H1 (cell line): ENCODE results near the gene KCNH1. TPM values are rescaled to one million over a fixed set of nuclear protein-coding genes. Genes with fewer than 3 reads are reported as not detected.

Experiments used
- CHD1 ChIP-seq: IDR thresholded peaks from 2 replicates; pipeline ENCODE4 v1.6.1; 2012; ENCODE audit warnings: low read depth, low read length, improper control_type of control experiment
- JUN ChIP-seq: IDR thresholded peaks from 2 replicates; pipeline ENCODE4 v1.6.1; 2011; ENCODE audit warnings: low read depth, mild to moderate bottlenecking, improper control_type of control experiment, low read length
- KDM1A ChIP-seq: fragments of 200-600, 300-600 bp; sonication (generic); IDR thresholded peaks from 2 replicates; pipeline ENCODE4 v1.7.1; 2016; ENCODE audit warnings: mild to moderate bottlenecking, low read length, borderline replicate concordance
- RAD21 ChIP-seq, 2 experiments: IDR thresholded peaks in 1 of 2; conservative IDR thresholded peaks in 1 of 2; 2 replicates each; pipeline ENCODE4 v1.6.1; 2011; ENCODE audit warnings: low read depth in 2 of 2, low read length in 2 of 2, improper control_type of control experiment in 1 of 2, inconsistent platforms in 1 of 2, mild to moderate bottlenecking in 1 of 2, moderate library complexity in 1 of 2
- SAP30 ChIP-seq: fragments of 300-600 bp; sonication (generic); IDR thresholded peaks from 2 replicates; pipeline ENCODE4 v1.7.1; 2012; ENCODE audit warnings: low read length, moderate library complexity, mild to moderate bottlenecking, inconsistent platforms; ENCODE audit not compliant: insufficient read depth, insufficient replicate concordance
- TAF7 ChIP-seq: optimal IDR thresholded peaks from 2 replicates; pipeline ENCODE3; 2011; ENCODE audit warnings: low read depth, mild to moderate bottlenecking, inconsistent platforms, low read length, moderate library complexity, borderline replicate concordance
- polyA plus RNA-seq, 7 experiments: library from polyadenylated mRNA; depleted of rRNA in 3 of 7; stranded (reverse) in 5 of 7; unstranded in 2 of 7; fragments of >200 nt in 5 of 7; fragments of 200-250 nt in 2 of 7; gene quantifications; 1 replicate in 5 of 7; 2 replicates in 1 of 7; 4 replicates in 1 of 7; pipeline versions ENCODE4 v1.2.1 to v1.2.3, GENCODE V29; 2011 to 2013; ENCODE audit warnings: missing spikeins in 2 of 7, mixed read lengths in 2 of 7
- total RNA-seq: library from RNA; stranded (reverse); fragmentation: NEBNext Ultra II Directional; extraction: Animal tissue kit (Norgen Biotek cat#: 25700); gene quantifications from 2 replicates; pipeline ENCODE4 v1.2.1, GENCODE V29; 2021

Gene KCNH1
- total and polyA plus RNA-seq, 2 of the 8 experiments (the other 6 are each of a cell fraction or from before 2014, with no cell fraction given): 0.27 to 0.34 TPM

DNA sequence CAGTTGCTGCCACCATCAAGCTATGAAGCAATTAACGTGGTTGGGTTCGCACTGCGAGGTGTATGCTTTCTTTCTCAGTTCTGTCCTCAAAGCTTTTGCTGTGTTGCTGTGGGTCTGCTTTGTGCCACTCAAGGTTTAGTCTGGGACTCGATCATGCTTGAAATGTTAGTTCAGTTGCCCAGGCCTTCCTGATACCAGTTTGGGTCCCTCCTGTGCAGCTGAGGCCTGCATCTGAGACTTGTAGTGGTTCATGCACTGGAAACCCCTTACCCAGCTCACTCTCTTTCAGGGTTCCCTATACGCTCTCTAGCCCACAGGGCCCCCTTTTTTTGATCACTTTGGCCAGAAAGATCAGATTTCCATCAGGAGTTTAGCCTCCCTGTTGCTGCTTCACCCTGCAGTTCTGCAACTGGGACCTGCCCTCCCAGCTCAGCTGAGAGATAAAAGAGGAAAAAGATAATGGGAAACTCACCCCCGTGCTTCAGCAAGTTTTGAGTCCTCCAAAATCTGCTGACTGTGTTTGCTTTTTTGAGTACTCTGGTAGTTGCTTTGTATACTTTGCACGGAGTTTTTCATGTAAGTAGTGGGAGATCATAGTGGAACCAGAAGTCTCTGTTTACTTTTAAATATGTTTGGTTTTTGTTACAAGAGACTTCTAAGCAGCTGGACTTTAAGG lies 488.2 kb downstream of the KCNH1 start (continued):
- TF ChIP-seq RAD21 (IDR thresholded peaks at IDR 0.05 in 1 of 2, conservative IDR thresholded peaks at IDR 0.05 in 1 of 2; ENCODE audit: low read depth in 2 of 2, low read length in 2 of 2) (no peak), CHD1 (no peak), TAF7 (no peak), SAP30 (no peak), JUN (no peak), KDM1A (no peak)
